ENCODE measurements around the gene TFB2M. TPM values are rescaled to one million over a fixed set of nuclear protein-coding genes. Genes with fewer than 3 reads are reported as not detected.
"Not testable (repeated sequence)": the region's sequence is repeated elsewhere in the genome, so short reads cannot be mapped to it uniquely, and the experiment has no call there.

Gene TFB2M
- total RNA-seq, 1 experiment from 2014 or later: 38.3 TPM

- H3K27me3 ChIP-seq (ENCODE audit: control insufficient read depth, insufficient read depth, low read length): no peaks in the 10 kb centered on the region
- H3K4me3 ChIP-seq (ENCODE audit: insufficient read depth, low read depth, low read length): no peak overlapping the region
- DNase-seq: no peak
- H3K36me3 ChIP-seq (replicated peaks; ENCODE audit: control insufficient read depth, insufficient read depth, low read length): no peaks in the 10 kb centered on the region
These were observed 7.4 kb upstream of the TFB2M start for GRCh38 chr1:246573491-246573890.

- no peak for DNase-seq
- Histone ChIP-seq H3K27me3 (ENCODE audit: control insufficient read depth, insufficient read depth, low read length) (no peaks in the 10 kb centered on the region), H3K36me3 (replicated peaks; ENCODE audit: control insufficient read depth, insufficient read depth, low read length) (no peaks in the 10 kb centered on the region)
These were observed 6.7 kb upstream of the TFB2M start for GRCh38 chr1:246572785-246573184.

GRCh38 chr1:246571953-246572352 lies 5.9 kb upstream of the TFB2M start:
- no peak for DNase-seq

More at GRCh38 chr1:246572785-246573184, 6.7 kb upstream of the TFB2M start:
- no peak overlapping the region for H3K4me3 ChIP-seq (ENCODE audit: insufficient read depth, low read depth, low read length)

DNA sequence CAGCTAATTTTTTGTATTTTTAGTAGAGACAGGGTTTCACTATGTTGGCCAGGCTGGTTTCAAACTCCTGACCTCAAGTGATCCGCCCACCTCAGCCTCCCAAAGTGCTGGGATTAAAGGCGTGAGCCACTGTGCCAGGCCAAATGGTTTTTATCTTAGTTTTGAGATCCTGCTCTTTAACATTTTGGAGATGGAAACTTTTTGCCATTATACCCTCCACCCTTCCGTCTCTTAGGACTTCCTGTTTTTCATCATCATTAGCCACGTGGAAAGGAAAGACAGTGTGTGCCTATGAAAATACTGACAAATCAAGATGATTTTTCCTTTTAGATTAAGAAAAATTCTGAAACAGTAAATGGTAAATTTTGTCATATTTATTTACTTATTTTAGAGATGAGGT lies 5.2 kb upstream of the TFB2M start:
- not testable (repeated sequence) for H3K27me3 ChIP-seq (ENCODE audit: control insufficient read depth, insufficient read depth, low read length); H3K4me3 ChIP-seq (ENCODE audit: insufficient read depth, low read depth, low read length); DNase-seq; H3K36me3 ChIP-seq (replicated peaks; ENCODE audit: control insufficient read depth, insufficient read depth, low read length)

More at GRCh38 chr1:246571953-246572352, 5.9 kb upstream of the TFB2M start:
- H3K4me3 ChIP-seq (ENCODE audit: insufficient read depth, low read depth, low read length): no peak overlapping the region
- H3K36me3 ChIP-seq (replicated peaks; ENCODE audit: control insufficient read depth, insufficient read depth, low read length): no peaks in the 10 kb centered on the region
- no peaks in the 10 kb centered on the region for H3K27me3 ChIP-seq (ENCODE audit: control insufficient read depth, insufficient read depth, low read length)

DNA sequence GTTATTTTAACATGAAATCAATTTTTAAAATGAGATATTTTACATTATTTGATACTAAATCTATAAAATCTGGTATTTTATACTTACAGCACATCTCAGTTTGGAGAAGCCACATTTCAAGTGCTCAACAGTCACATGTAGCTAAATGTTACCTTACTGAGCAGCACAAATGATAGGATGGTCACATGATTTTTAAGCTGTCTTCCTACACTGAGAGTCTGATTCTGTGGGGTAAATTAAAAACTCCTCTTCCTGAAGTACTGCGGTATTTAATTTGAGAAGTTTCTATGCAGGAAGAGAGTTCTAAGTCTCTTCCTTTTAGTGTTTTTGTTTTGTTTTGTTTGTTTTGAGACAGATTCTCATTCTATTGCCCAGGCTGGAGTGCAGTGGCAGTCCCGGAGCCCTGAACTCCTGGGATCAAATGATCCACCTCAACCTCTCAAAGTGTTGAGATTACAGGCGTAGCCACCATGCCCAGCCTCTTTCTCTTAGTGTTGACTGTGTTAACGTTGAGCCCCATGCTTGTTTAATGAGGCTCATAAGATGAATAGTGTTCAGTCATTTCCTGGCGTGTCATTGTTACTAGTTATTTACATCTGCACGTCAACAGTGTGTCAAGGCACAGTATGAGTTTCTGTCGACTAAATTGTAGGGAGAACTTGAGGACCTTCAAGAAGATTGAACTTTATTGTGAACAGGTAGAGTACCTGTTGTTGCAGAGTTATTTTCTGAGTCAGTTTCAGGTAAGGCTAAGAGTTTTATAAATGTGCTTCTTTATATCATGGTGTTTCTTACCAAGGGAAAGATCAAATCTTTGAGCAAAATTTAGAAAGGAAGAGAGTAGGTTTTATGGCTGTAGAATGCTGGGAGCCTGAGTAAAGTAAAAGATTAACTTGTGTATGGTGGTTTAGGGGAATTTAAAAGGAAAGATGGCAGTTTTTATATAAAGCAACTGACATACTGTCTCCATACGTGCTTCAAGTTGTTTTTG lies 3.5 kb upstream of the TFB2M start:
- DNase-seq: no peak
- Histone ChIP-seq H3K4me3 (ENCODE audit: insufficient read depth, low read depth, low read length) (no peak overlapping the region), H3K27me3 (ENCODE audit: control insufficient read depth, insufficient read depth, low read length) (no peaks in the 10 kb centered on the region), H3K36me3 (replicated peaks; ENCODE audit: control insufficient read depth, insufficient read depth, low read length) (no peaks in the 10 kb centered on the region)

DNA sequence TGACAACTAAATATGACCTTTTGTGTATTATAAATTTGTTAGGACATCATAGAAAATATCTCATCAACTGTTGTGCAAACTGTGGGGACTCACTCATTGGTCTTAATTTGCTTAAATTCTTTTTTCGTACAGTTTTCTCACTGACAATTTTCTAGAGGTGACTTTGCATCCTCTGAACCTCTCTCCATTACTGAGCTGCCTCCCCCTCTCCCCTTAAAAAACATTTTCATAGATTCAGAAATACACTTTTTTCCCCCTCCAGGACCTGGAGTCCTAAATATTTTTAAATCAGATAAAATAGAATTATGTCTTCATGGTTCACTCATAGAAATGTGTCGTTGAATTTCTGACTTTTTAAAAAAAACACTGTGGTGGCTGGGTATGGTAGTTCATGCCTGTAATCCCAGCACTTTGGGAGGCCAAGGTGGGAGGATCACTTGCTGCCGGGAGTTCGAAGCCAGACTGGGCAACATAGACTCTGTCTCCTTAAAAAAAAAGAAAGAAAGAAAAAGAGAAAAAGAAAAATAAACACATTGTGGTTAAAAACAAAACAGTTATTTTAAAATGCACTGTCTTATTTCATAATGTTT lies 1.7 kb upstream of the TFB2M start:
- peak overlapping the region; percentile 83; the same call in 1 of the 2 replicates for H3K4me3 ChIP-seq (ENCODE audit: insufficient read depth, low read depth, low read length)
- peaks cover 4% of the 10 kb centered on the region; the same call in 1 of the 2 replicates for H3K36me3 ChIP-seq (replicated peaks; ENCODE audit: control insufficient read depth, insufficient read depth, low read length)
- no peaks in the 10 kb centered on the region for H3K27me3 ChIP-seq (ENCODE audit: control insufficient read depth, insufficient read depth, low read length)
- no peak for DNase-seq

DNA sequence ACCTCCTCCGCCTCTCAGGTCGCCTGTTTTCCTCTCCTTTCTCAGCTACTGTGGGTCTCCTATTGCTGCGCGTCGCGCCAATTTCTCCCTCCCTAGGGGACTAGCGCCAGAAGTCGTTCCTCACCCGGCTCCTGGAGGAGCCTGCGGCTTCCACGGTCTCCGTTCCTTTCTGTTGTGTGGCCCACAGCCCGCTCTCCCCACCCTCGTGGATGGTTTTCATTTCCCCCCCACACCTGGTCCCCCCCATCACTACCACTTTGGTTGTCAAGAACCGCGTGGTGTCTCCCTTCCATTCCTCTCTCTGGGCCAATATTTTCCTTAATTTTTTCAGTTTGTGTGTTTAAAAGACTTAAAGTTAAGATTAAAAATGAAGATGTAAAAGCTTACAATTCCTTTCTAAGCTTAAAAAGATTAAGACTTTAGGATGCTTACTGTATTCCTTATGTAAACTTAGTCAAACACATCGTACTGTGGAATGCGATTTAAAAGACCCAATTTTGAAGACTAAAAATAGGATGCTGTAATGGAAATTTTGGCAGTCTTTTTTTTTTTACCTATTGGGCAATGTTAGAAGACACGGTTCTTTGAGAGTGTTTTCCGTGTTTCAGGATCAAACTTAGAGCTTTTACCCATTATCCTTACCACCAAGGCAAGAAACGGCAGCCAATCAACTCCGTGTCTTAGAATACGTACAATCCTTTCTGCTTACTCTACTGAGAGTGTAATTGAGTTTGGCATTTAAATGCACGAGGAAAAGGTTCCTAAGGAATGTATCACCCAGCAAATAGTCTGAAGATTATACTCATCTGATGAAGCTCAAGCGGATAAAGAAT lies 968 bp upstream of the TFB2M start:
- DNase-seq: no peak
- peaks cover 5% of the 10 kb centered on the region; the same call in 1 of the 2 replicates for H3K36me3 ChIP-seq (replicated peaks; ENCODE audit: control insufficient read depth, insufficient read depth, low read length)
- peak overlapping the region; percentile 83 for H3K4me3 ChIP-seq (ENCODE audit: insufficient read depth, low read depth, low read length)
- no peaks in the 10 kb centered on the region for H3K27me3 ChIP-seq (ENCODE audit: control insufficient read depth, insufficient read depth, low read length)

DNA sequence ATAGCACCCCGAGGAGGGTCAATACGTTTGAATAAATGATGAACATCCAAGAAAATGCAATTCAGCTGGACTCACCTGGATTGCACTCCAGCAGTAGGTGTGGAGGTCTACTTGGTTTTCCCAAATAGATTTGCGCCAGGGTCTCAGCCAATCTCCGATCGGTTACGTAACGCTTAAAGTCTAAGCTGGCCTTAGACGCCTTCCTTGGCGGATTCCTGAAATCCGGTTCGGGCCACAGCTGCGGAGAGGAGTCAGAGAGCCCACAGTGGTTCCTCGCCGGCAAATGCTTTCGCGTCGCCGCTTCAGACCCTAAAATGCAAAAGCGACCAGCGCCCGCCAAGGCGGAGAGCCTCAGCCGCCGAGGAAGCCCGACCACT lies 322 bp downstream of the TFB2M start:
- Histone ChIP-seq H3K4me3 (ENCODE audit: insufficient read depth, low read depth, low read length) (peak overlapping the region; percentile 83), H3K27me3 (ENCODE audit: control insufficient read depth, insufficient read depth, low read length) (no peaks in the 10 kb centered on the region), H3K36me3 (replicated peaks; ENCODE audit: control insufficient read depth, insufficient read depth, low read length) (peaks cover 5% of the 10 kb centered on the region; the same call in 1 of the 2 replicates)
- DNase-seq: peak; percentile 57

DNA sequence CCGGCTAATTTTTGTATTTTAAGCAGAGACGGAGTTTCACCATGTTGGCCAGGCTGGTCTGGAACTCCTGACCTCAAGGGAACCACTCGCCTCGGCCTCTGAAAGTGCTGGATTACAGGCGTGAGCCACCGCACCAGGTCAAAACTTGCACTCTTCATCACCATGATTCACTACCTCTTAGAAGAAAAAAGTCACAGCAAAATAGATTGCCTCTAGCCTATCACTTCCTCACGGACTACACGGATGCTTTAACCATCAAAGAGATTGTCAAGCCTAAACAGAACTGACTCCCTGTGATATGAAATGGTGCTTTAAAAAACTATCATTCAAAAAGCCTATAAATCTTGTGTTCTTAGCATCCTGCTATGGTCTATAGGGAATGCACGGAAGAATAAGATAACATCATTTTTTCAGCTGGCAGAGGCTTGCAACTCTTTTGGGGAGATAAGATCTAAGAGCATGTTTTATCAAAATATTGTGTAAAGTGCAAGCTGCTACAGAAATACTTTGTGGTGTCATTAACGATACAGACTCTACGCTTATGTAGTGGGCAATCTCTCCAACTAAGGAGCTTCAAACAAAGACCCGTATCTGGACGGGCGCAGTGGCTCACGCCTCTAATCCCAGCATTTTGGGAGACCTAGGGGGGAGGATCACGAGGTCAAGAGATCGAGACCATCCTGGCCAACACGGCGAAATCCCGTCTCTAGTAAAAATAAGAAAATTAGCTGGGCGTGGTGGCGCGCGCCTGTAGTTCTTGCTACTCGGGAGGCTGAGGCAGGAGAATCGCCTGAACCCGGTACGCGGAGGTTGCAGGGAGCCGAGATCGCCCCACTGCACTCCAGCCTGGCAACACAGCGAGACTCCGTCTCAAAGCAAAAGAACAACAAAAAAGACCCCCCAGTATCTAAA lies 966 bp downstream of the TFB2M start:
- no peak for DNase-seq
- Histone ChIP-seq H3K36me3 (replicated peaks; ENCODE audit: control insufficient read depth, insufficient read depth, low read length) (peaks cover 5% of the 10 kb centered on the region), H3K27me3 (ENCODE audit: control insufficient read depth, insufficient read depth, low read length) (no peaks in the 10 kb centered on the region), H3K4me3 (ENCODE audit: insufficient read depth, low read depth, low read length) (peak overlapping the region; percentile 83)

GRCh38 chr1:246560833-246561232 lies 5.2 kb downstream of the TFB2M start:
- not testable (repeated sequence) for H3K4me3 ChIP-seq (ENCODE audit: insufficient read depth, low read depth, low read length); DNase-seq; H3K27me3 ChIP-seq (ENCODE audit: control insufficient read depth, insufficient read depth, low read length); H3K36me3 ChIP-seq (replicated peaks; ENCODE audit: control insufficient read depth, insufficient read depth, low read length)

- no peak for DNase-seq
- no peak overlapping the region for H3K4me3 ChIP-seq (ENCODE audit: insufficient read depth, low read depth, low read length)
- H3K27me3 ChIP-seq (ENCODE audit: control insufficient read depth, insufficient read depth, low read length): no peaks in the 10 kb centered on the region
- H3K36me3 ChIP-seq (replicated peaks; ENCODE audit: control insufficient read depth, insufficient read depth, low read length): peaks cover 11% of the 10 kb centered on the region
These were observed 6.8 kb downstream of the TFB2M start for GRCh38 chr1:246559310-246559709.

DNA sequence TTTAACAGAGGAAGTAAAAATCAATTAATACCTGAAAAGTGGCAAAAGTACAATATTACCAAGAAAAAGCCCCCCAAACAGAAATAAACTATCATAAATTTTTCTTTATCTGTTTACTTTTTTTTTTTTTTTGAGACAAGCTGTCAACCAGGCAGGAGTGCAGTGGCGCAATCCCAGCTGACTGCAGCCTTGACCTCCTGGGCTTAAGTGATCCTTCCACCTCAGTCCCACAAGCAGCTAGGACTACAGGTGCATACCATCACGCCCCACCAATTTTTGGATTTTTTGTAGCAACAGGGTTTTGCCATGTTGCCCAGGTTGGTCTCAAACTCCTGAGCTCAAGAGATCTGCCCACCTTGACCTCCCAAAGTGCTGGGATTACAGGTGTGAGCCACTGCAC lies 8.0 kb downstream of the TFB2M start:
- no peak for DNase-seq

GRCh38 chr1:246554201-246554600 lies 11.9 kb downstream of the TFB2M start:
- no peak for DNase-seq
- H3K4me3 ChIP-seq (ENCODE audit: insufficient read depth, low read depth, low read length): no peak overlapping the region
- H3K27me3 ChIP-seq (ENCODE audit: control insufficient read depth, insufficient read depth, low read length): no peaks in the 10 kb centered on the region
- peaks cover 11% of the 10 kb centered on the region for H3K36me3 ChIP-seq (replicated peaks; ENCODE audit: control insufficient read depth, insufficient read depth, low read length)

More for the DNA sequence above, 8.0 kb downstream of the TFB2M start:
- H3K36me3 ChIP-seq (replicated peaks; ENCODE audit: control insufficient read depth, insufficient read depth, low read length): peaks cover 9% of the 10 kb centered on the region
- no peaks in the 10 kb centered on the region for H3K27me3 ChIP-seq (ENCODE audit: control insufficient read depth, insufficient read depth, low read length)
- no peak overlapping the region for H3K4me3 ChIP-seq (ENCODE audit: insufficient read depth, low read depth, low read length)
